ENCODE measurements around the gene SCRN2. TPM values are rescaled to one million over a fixed set of nuclear protein-coding genes. Genes with fewer than 3 reads are reported as not detected.
A peak's percentile ranks its signal among the peaks of the same experiment; 100 is the strongest.

Gene SCRN2
- total and polyA plus RNA-seq, 2 donors (not counting 3 experiments of a cell fraction or from before 2014, with no cell fraction given): 31.7 to 48.9 TPM

DNA sequence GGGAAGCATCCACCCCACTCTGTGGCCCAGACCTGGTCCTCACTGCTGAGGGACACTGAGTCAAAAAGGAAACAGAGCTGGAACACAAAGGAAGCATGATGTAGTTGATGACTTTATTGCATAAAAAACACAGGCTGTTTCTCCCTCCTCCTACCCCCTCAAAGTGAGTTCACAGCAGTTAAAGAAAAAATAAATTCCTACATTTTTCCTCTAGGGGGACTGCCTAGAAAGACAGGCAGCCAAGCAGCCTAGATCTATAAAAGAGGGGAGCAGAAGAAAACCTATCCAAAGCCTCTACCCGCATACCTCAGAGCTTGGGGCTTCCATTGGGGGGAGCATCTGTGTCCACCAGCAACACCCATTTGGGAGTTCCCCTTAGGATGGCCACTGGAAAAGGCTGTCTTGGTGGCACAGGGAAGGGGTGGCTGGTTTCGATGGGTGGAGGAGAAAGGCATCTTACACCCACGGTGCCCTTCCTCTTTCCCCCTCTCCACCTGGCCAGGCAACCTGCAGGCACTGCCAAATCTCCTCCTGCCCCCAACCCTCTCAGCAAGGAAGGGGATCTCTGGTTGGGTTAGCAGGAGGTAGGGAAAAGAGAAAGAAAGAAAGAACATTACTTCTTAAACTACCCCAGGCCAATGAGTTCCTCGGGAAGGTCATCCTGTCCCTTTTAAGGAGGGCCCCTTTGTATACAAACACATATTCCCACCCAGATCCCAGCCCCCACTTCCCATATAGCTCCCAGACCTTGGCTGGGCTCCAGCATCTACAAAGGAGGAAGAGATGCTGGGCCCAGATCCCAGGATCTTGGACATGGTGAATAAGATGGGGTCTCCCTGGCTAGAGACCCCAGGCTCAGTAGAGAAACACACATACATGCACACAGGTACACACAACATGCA, 4.0 kb upstream of the SCRN2 start:
- no peak for FAIRE-seq
- no peak for DNase-seq (ENCODE audit: low read depth, low spot score)
- TF ChIP-seq GATA2 (IDR thresholded peaks at IDR 0.05; ENCODE audit: insufficient read depth, insufficient read length, low read depth, low read length): no peak
- TF ChIP-seq POLR2AphosphoS5 (IDR thresholded peaks at IDR 0.05; ENCODE audit: insufficient read depth, low read depth, low read length): no peak
- TF ChIP-seq JUN (IDR thresholded peaks at IDR 0.05; ENCODE audit: borderline replicate concordance, insufficient read depth, insufficient read length, low read depth): no peak
- TF ChIP-seq, protein P1, sequence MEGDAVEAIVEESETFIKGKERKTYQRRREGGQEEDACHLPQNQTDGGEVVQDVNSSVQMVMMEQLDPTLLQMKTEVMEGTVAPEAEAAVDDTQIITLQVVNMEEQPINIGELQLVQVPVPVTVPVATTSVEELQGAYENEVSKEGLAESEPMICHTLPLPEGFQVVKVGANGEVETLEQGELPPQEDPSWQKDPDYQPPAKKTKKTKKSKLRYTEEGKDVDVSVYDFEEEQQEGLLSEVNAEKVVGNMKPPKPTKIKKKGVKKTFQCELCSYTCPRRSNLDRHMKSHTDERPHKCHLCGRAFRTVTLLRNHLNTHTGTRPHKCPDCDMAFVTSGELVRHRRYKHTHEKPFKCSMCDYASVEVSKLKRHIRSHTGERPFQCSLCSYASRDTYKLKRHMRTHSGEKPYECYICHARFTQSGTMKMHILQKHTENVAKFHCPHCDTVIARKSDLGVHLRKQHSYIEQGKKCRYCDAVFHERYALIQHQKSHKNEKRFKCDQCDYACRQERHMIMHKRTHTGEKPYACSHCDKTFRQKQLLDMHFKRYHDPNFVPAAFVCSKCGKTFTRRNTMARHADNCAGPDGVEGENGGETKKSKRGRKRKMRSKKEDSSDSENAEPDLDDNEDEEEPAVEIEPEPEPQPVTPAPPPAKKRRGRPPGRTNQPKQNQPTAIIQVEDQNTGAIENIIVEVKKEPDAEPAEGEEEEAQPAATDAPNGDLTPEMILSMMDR (IDR thresholded peaks at IDR 0.05; ENCODE audit: extremely low read depth in 1 of 2, insufficient read depth in 1 of 2, low read depth in 1 of 2, low read length in 2 of 2): peak; percentile 16 to 23
- no peak for TF ChIP-seq MYC (IDR thresholded peaks at IDR 0.05; ENCODE audit: low read depth, low read length)
- Histone ChIP-seq H4K20me1 (replicated peaks; ENCODE audit: control insufficient read depth, extremely low read depth, insufficient read depth, low read length) (no peaks in the 10 kb centered on the region), H3K9me1 (replicated peaks; ENCODE audit: control insufficient read depth, extremely low read depth, insufficient read depth, low read length) (no peaks in the 10 kb centered on the region), H3K9ac (replicated peaks; ENCODE audit: extremely low read depth, insufficient read depth, low read length) (no peak overlapping the region), H3K9me3 (replicated peaks; ENCODE audit: control insufficient read depth, insufficient read depth, low read length) (no peaks in the 10 kb centered on the region), H3K36me3 (ENCODE audit: control insufficient read depth in 2 of 2, extremely low read depth in 1 of 2, insufficient read depth in 2 of 2, low read length in 2 of 2) (no peaks in the 10 kb centered on the region), H3K4me1 (ENCODE audit: control insufficient read depth, extremely low read depth, insufficient read depth, low read length) (peaks cover 5% of the 10 kb centered on the region), H3K4me3 (replicated peaks in 1 of 3; ENCODE audit: insufficient read depth in 1 of 3, low read depth in 1 of 3, low read length in 3 of 3) (no peak overlapping the region), H3K27me3 (ENCODE audit: control insufficient read depth in 2 of 2, insufficient read depth in 2 of 2, low read length in 2 of 2) (no peaks in the 10 kb centered on the region), H2AFZ (ENCODE audit: low read depth, low read length) (no peak overlapping the region), H3K4me2 (ENCODE audit: insufficient read depth, low read length) (no peak overlapping the region), H3K79me2 (ENCODE audit: control insufficient read depth, insufficient read depth, low read length) (no peaks in the 10 kb centered on the region), H3K27ac (ENCODE audit: insufficient read depth, low read depth, low read length) (no peak overlapping the region)
- BruUV-seq (replicated peaks): no TSS peak
- dilution Hi-C loops (cut with MboI; ENCODE audit: extremely low pct_ligation_motif_present, low sequenced_read_pairs) (no loop called here), intact Hi-C loops (cut with micrococcal nuclease) (loop anchor here (5.0 kb wide), 1 partner anchor 167 kb away; no protein-coding TSS in a partner anchor)
- ChIA-PET CTCF (interaction anchor here (0.5 to 10.2 kb wide), 9 partner anchors 11 to 934 kb away, joined by 3 to 367 read pairs (median 12); partner anchors contain the start of genes LRRC46, MRPL10 and SP2), POLR2A (no interaction called here)

Data from endothelial cell of umbilical vein (primary cell).